Stimulated activated CD4-positive, alpha-beta T cell treated with anti-CD3 and anti-CD28 coated beads, Interleukin-15, amount 100 ng/mL, for 1 hour (primary cell): ENCODE measurements around the gene P4HB.

Experiments used
- DNase-seq, 2 donors: peaks; one replicate each; pipeline ENCODE4 v3.0.0-alpha.2; 2020; ENCODE audit warnings: low read depth in 1 of 2, low spot score in 1 of 2

P4HB gene

GRCh38 chr17:81811705-81812570 lies 48.4 kb downstream of the P4HB start:
- DNase-seq: no peak

DNA sequence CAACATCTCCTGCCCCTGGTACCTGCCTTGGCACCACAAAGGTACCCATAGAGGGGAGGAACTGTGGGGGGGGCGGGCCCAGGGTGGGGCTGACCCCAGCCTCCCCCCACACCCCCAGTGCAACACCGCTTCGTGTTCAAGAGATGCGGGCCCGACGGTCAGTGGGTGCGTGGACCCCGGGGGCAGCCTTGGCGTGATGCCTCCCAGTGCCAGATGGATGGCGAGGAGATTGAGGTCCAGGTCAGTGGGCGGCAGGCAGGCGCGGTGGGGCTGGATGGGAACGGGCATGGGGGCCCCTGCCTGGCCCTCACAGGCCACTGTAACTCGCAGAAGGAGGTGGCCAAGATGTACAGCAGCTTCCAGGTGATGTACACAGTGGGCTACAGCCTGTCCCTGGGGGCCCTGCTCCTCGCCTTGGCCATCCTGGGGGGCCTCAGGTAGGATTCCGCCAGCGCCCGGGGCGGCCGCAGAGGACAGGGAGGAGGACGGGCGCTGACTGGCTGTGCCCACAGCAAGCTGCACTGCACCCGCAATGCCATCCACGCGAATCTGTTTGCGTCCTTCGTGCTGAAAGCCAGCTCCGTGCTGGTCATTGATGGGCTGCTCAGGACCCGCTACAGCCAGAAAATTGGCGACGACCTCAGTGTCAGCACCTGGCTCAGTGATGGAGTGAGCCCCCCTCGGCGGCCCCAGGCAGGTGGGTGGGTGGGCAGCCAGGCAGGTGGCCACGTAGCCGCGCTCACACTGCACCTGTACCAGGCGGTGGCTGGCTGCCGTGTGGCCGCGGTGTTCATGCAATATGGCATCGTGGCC lies 49.2 kb downstream of the P4HB start:
- DNase-seq: no peak

GRCh38 chr17:81810476-81810875 lies 49.9 kb downstream of the P4HB start:
- DNase-seq: no peak

DNA sequence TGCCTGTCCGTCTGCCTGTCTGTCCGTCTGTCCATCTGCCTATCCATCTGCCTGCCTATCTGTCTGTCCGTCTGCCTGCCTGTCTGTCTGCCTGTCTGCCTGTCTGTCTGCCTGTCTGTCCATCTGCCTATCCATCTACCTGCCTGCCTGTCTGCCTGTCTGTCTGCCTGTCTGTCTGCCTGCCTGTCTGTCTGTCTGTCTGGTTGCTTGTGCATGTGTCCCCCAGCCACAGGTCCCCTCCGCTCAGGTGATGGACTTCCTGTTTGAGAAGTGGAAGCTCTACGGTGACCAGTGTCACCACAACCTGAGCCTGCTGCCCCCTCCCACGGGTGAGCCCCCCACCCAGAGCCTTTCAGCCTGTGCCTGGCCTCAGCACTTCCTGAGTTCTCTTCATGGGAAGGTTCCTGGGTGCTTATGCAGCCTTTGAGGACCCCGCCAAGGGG lies 50.8 kb downstream of the P4HB start:
- no peak for DNase-seq

DNA sequence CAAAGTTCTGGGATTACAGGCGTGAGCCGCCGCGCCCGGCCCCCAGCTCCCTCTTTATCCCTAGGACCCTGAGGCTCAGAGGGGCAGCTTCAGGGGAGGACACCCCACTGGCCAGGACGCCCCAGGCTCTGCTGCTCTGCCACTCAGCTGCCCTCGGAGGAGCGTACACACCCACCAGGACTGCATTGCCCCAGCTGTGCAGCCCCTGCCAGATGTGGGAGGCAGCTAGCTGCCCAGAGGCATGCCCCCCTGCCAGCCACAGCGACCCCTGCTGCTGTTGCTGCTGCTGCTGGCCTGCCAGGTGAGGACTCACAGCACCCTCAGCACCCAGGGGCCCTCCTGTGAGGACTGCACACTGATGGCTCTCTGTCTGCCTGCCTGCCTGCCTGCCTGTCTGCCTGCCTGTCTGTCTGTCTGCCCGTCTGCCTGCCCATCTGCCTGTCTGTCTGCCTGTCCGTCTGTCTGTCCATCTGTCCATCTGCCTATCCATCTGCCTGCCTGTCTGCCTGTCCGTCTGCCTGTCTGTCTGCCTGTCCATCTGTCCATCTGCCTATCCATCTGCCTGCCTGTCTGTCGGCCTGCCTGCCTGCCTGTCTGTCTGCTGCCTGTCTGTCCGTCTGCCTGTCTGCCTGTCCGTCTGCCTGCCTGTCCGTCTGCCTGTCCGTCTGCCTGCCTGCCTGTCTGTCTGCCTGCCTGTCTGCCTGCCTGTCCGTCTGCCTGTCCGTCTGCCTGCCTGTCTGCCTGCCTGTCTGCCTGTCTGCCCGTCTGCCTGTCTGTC lies 51.4 kb downstream of the P4HB start:
- DNase-seq: no peak

GRCh38 chr17:81807839-81808238 lies 52.5 kb downstream of the P4HB start:
- no peak for DNase-seq

DNA sequence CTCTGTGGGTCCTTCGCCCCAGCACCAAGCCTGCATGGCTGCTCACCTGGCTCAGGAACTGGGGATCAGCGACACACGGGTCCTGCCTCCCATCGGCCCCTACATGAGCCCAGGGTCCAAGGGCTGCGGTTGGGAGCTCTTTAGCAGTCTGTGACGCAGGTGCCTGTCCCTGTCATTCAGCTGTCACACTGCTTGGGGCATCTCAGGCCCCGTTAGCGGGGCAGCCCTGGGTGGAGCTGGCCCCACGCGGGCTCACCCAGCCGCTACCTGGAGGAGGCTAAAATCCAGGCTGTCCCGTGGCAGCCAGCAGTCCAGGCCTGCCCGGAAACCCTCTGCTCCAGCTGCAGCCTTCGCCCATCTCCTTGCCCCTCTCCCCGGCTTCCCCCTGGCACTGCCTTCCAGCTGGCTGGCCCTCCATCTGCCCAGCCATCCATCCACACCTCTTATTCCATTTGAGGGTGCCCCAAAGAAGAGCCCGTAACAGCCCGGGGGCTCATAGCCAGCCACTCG lies 53.1 kb downstream of the P4HB start:
- DNase-seq: no peak

- DNase-seq: no peak
Measured at GRCh38 chr17:81806461-81807209, 53.7 kb downstream of the P4HB start.

DNA sequence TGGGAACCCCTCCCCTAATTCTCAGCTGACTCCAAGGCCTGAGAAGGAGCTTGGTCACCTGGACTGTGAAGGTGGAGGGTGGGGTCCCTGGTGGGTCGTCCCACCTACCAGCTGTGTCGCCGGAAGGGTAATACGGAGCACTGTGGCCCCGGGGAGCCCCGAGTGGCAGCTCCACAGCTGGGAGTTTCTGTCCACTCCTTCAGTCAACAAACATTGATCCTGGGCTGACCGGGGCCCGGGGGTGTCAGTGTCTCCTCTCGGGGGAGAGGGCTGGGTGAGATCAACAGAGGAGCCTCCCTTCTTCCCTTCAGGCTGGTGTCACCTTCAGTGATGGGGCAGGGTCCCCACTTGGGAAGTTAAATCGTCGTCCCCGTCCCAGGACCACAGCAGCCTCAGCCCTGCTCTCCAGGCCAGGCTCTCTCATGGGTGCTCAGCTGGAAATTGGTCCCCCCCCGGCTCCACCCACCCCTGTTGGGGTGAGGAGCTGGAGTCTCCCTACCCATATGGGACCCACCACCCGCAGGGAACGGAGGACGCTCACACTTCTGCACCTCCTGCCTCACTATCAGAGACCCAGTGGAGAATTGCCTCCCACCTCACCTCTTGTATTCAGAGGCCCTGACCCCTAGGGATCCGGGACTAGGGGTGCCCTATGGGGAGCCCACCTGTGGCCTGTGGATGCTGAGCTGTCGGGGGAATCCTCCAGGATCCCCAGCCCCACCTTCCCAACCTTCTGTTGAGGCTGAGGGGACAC lies 54.5 kb downstream of the P4HB start:
- DNase-seq: no peak

- DNase-seq: no peak
Measured at GRCh38 chr17:81804559-81805399, 55.6 kb downstream of the P4HB start.

GRCh38 chr17:81803728-81804558 lies 56.4 kb downstream of the P4HB start, which contains the start of gene GCGR:
Gene GCGR (plus strand): TSS chr17:81804150. CDS start chr17:81809019, 4,869 bp downstream.
- no peak for DNase-seq

- DNase-seq: no peak
Measured at GRCh38 chr17:81802856-81803643, 57.3 kb downstream of the P4HB start.

DNA sequence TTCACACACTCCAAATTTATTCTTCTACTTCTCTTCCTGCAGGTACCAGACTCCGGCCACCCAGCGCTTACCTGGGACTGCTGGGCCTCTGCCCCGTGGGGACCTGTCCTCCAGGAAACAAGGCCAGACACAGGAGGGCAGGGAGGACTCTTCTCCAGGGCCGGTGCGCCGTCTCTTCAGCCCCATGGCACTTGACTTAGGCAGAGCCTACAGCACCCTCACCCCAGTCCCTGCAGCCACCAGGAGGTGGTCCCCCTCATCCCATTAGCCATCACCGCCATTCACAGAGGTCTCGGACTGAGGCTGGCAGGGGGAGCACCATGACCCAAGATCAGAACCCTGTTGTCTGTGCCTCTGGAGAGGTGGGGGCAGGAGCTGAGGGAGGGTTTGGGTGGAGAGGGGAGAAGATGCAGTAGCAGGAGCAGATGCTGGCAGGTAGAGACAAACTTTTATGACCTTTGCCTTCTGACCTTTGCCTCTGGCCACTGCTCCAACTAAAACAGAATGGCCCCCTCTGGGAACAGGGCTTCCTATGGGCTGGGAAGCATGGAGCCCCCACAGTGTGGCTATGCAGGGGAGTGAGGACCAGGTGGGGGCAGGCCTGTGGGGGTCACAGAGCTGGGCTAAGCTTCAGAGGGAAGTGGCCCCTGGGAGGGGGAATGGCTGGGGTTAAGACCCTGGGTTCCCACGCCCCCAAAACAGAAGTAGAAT lies 58.1 kb downstream of the P4HB start:
- no peak for DNase-seq

DNA sequence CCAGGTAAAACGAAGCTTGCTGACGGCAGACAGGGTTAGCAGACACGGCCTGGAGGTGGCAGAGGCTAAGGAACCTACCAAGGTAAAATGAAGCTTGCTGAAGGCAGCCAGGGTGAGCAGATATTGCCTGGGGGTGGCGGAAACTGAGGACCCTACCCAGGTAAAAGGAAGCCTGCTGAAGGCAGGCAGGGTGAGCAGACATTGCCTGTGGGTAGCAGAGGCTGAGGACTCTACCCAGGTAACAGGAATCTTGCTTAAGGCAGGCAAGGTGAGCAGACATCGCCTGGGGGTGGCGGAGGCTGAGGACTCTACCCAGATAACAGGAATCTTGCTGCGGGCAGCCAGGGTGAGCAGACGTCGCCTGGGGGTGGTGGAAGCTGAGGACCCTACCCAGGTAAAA lies 59.0 kb downstream of the P4HB start:
- DNase-seq: no peak

- no peak for DNase-seq
Measured at GRCh38 chr17:81794509-81794908, 65.8 kb downstream of the P4HB start.

DNA sequence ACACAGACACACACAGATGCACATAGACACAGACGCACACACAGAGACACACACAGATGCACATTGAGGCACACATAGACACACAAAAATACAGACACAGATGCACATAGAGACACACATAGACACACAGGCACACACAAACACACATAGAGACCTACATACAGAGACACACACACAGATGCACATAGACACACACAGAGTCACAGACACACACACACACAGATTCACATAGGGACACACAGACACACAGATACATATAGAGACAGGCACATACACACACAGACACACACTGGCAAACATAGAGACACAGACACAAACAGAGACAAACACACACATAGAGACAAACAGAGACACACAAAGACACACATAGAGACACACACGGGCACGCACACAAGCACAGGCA lies 66.3 kb downstream of the P4HB start:
- no peak for DNase-seq
